ENCODE data around the gene TRIP13. TPM values are rescaled to one million over a fixed set of nuclear protein-coding genes. Genes with fewer than 3 reads are reported as not detected.
"Not testable (repeated sequence)": the region's sequence is repeated elsewhere in the genome, so short reads cannot be mapped to it uniquely, and the experiment has no call there.

Gene TRIP13
- total and polyA plus RNA-seq, 3 donors from 2014 or later = 34.3 to 71.6 (median 49.1) TPM

DNA sequence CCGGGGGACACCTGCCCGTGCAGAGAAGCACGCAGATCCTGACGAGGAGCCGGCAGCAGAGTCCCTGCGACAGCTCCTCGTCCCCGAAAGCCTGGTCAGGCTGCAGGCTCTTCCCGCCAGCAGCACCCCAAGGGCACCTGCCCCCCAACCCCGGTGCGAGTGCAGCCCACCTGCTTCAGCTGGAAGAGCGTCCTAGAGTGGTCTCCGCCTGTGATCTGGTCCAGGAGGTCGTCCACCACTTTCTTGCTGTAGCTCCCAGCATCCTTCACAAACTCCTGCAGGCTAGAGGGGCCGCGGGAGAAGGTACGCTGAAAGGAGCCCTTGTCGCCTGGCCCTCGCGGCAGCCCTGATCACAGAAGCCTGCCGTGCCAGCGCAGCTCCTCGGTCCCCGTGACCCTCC lies 16.8 kb upstream of the TRIP13 start:
- Histone ChIP-seq H3K36me3 (ENCODE audit: low read depth, missing control alignments) (no peaks in the 10 kb centered on the region), H3K27me3 (no peaks in the 10 kb centered on the region), H3K4me1 (no peaks in the 10 kb centered on the region), H3K9me3 (no peaks in the 10 kb centered on the region), H3K4me3 (no peak overlapping the region), H3K27ac (no peak overlapping the region)
- no peak for TF ChIP-seq CTCF (IDR thresholded peaks at IDR 0.05)
- TF ChIP-seq POLR2A (IDR thresholded peaks at IDR 0.05) = no peak
- DNase-seq = no peak
- intact Hi-C loops (cut with DNase I; ENCODE audit: low total_unique reads) = no loop called here
- WGBS, 2 donors = 86 to 98% methylated on average over 24 of the region's 24 CpGs

GRCh38 chr5:876398-877365 lies 16.0 kb upstream of the TRIP13 start:
- Histone ChIP-seq H3K4me1 (no peaks in the 10 kb centered on the region), H3K36me3 (ENCODE audit: low read depth, missing control alignments) (no peaks in the 10 kb centered on the region), H3K27ac (no peak overlapping the region), H3K4me3 (no peak overlapping the region), H3K9me3 (no peaks in the 10 kb centered on the region), H3K27me3 (no peaks in the 10 kb centered on the region)
- no peak for TF ChIP-seq POLR2A (IDR thresholded peaks at IDR 0.05)
- TF ChIP-seq CTCF (IDR thresholded peaks at IDR 0.05) = no peak
- 91 to 93% methylated on average over 28 of the region's 28 CpGs for WGBS, 2 donors
- no peak for DNase-seq
- intact Hi-C loops (cut with DNase I; ENCODE audit: low total_unique reads) = no loop called here

DNA sequence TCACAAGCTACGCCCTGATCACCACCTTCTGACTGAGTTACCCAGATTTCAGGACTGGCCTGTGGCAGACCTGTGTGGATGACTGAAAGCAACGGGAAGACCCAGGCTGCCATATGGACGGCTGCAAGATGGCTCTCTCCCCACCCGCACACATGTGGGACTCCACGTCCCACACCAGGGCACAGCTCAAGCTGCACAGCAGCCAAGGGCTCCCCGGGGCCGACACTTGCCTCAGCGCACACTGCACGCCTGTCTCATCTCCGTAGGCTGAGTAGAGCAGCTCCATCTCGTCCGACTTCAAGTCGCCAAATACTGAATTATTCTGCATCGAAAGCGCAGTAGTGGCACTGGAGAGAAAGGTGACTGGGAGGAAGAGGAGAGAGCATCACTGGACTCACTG lies 14.6 kb upstream of the TRIP13 start:
- Histone ChIP-seq H3K4me3 (no peak overlapping the region), H3K36me3 (ENCODE audit: low read depth, missing control alignments) (no peaks in the 10 kb centered on the region)
- 98 to 100% methylated on average over 7 to 15 of the region's 15 CpGs for WGBS, 2 donors

GRCh38 chr5:878677-879076 lies 14.0 kb upstream of the TRIP13 start:
- H3K36me3 ChIP-seq (ENCODE audit: low read depth, missing control alignments); H3K9me3 ChIP-seq; H3K4me1 ChIP-seq; DNase-seq; H3K4me3 ChIP-seq; H3K27me3 ChIP-seq; intact Hi-C loops (cut with DNase I; ENCODE audit: low total_unique reads); H3K27ac ChIP-seq: not testable (repeated sequence)
- WGBS, 2 donors = no CpG with 5 or more reads among the region's 8 CpGs

More for the DNA sequence above, 14.6 kb upstream of the TRIP13 start:
- intact Hi-C loops (cut with DNase I; ENCODE audit: low total_unique reads) = no loop called here
- Histone ChIP-seq H3K4me1 (no peaks in the 10 kb centered on the region), H3K27me3 (no peaks in the 10 kb centered on the region), H3K27ac (no peak overlapping the region), H3K9me3 (no peaks in the 10 kb centered on the region)
- no peak for DNase-seq
- TF ChIP-seq CTCF (IDR thresholded peaks at IDR 0.05) (no peak), POLR2A (IDR thresholded peaks at IDR 0.05) (no peak)

GRCh38 chr5:880816-881550 lies 11.7 kb upstream of the TRIP13 start:
- DNase-seq = no peak
- H3K36me3 ChIP-seq (ENCODE audit: low read depth, missing control alignments) = no peaks in the 10 kb centered on the region

More at GRCh38 chr5:880816-881550, 11.7 kb upstream of the TRIP13 start:
- no peak overlapping the region for H3K4me3 ChIP-seq
- no peaks in the 10 kb centered on the region for H3K27me3 ChIP-seq
- intact Hi-C loops (cut with DNase I; ENCODE audit: low total_unique reads) = no loop called here
- no peak overlapping the region for H3K27ac ChIP-seq
- no peaks in the 10 kb centered on the region for H3K4me1 ChIP-seq
- TF ChIP-seq POLR2A (IDR thresholded peaks at IDR 0.05) (no peak), CTCF (IDR thresholded peaks at IDR 0.05) (no peak)
- H3K9me3 ChIP-seq = no peaks in the 10 kb centered on the region
- WGBS, 2 donors = 94 to 95% methylated on average over 21 to 35 of the region's 35 CpGs

All from testis (tissue), 3 donors.